NB4 (cell line): ENCODE results near the gene BICD1.

ENCODE experiments used
- CTCF ChIP-seq: IDR thresholded peaks from one replicate; pipeline ENCODE4 v1.5.1; 2012; ENCODE audit warnings: low read depth, low read length
- POLR2A ChIP-seq: IDR thresholded peaks from 2 replicates; pipeline ENCODE4 v1.6.1; 2011; ENCODE audit warnings: mild to moderate bottlenecking; ENCODE audit not compliant: insufficient read length; ENCODE audit errors: extremely low read depth

- no peak for TF ChIP-seq CTCF
- no peak for TF ChIP-seq POLR2A
Measured at GRCh38 chr12:32146074-32146873, 39.6 kb downstream of the BICD1 start.
